NCI-H1436 (cell line): ENCODE measurements around the gene ATL3.
"Not testable (repeated sequence)": the region's sequence is repeated elsewhere in the genome, so short reads cannot be mapped to it uniquely, and the experiment has no call there.

Experiments
- DNase-seq: peaks from one replicate; lab custom pipeline; 2025; lab: John Stamatoyannopoulos, UW

Gene ATL3

GRCh38 chr11:63589000-63589399 lies 82.2 kb downstream of the ATL3 start:
- no peak for DNase-seq

GRCh38 chr11:63586451-63587166 lies 84.6 kb downstream of the ATL3 start:
- no peak for DNase-seq

- DNase-seq: no peak
Measured at GRCh38 chr11:63583357-63583677, 87.9 kb downstream of the ATL3 start.

GRCh38 chr11:63581224-63581623 lies 90.0 kb downstream of the ATL3 start:
- not testable (repeated sequence) for DNase-seq

- not testable (repeated sequence) for DNase-seq
Measured at GRCh38 chr11:63578882-63579281, 92.3 kb downstream of the ATL3 start.

GRCh38 chr11:63574856-63575602 lies 96.1 kb downstream of the ATL3 start:
- DNase-seq: no peak
